Naive B cell (primary cell): ENCODE results near the gene C5orf15. TPM values are rescaled to one million over a fixed set of nuclear protein-coding genes. Genes with fewer than 3 reads are reported as not detected.
"Not testable (repeated sequence)": the region's sequence is repeated elsewhere in the genome, so short reads cannot be mapped to it uniquely, and the experiment has no call there.

Experiments used
- ATAC-seq, 2 donors: fragments of 150-1000 bp; cut with Tn5 transposase; 2 replicates each; pipeline ENCODE4 v1.10.0; 2021; ENCODE audit warnings: low read depth in 2 of 2, mild to moderate bottlenecking in 2 of 2, moderate library complexity in 2 of 2
- DNase-seq: peaks from one replicate; pipeline ENCODE4 v3.0.0; 2022
- H3K27ac Mint-ChIP-seq, 6 donors: one replicate each; pipeline ENCODE4 v1.8.0; 2020 to 2022; ENCODE audit warnings: mild to moderate bottlenecking in 6 of 6, mixed read lengths in 6 of 6, moderate library complexity in 5 of 6, inconsistent platforms in 2 of 6
- H3K27me3 Mint-ChIP-seq, 3 donors: one replicate each; pipeline ENCODE4 v1.8.0; 2021 to 2022; ENCODE audit warnings: mixed read lengths in 3 of 3, mild to moderate bottlenecking in 1 of 3
- H3K36me3 Mint-ChIP-seq, 2 donors: one replicate each; pipeline ENCODE4 v1.8.0; 2020 to 2022; ENCODE audit warnings: mixed read lengths in 2 of 2, inconsistent platforms in 1 of 2, mild to moderate bottlenecking in 1 of 2
- H3K4me1 Mint-ChIP-seq, 3 donors: one replicate each; pipeline ENCODE4 v1.8.0; 2020 to 2022; ENCODE audit warnings: mixed read lengths in 3 of 3, inconsistent platforms in 1 of 3, mild to moderate bottlenecking in 1 of 3, moderate library complexity in 1 of 3
- H3K4me3 Mint-ChIP-seq, 8 donors: one replicate each; pipeline ENCODE4 v1.8.0; 2020 to 2022; ENCODE audit warnings: mild to moderate bottlenecking in 8 of 8, mixed read lengths in 8 of 8, moderate library complexity in 8 of 8, inconsistent platforms in 2 of 8
- H3K9me3 Mint-ChIP-seq, 7 donors: one replicate each; pipeline ENCODE4 v1.8.0; 2020 to 2022; ENCODE audit warnings: mixed read lengths in 7 of 7, mild to moderate bottlenecking in 5 of 7, inconsistent platforms in 2 of 7, moderate library complexity in 1 of 7
- polyA plus RNA-seq, 6 donors: library from polyadenylated mRNA; unstranded; fragments of 300-500 nt; fragmentation: Illumina TruSeq; gene quantifications; one replicate each; pipeline ENCODE4 v1.2.3, GENCODE V29; 2021; ENCODE audit warnings: low read depth in 6 of 6

Gene C5orf15
- polyA plus RNA-seq, 6 donors from 2014 or later: 37.2 to 44.3 (median 41.2) TPM

DNA sequence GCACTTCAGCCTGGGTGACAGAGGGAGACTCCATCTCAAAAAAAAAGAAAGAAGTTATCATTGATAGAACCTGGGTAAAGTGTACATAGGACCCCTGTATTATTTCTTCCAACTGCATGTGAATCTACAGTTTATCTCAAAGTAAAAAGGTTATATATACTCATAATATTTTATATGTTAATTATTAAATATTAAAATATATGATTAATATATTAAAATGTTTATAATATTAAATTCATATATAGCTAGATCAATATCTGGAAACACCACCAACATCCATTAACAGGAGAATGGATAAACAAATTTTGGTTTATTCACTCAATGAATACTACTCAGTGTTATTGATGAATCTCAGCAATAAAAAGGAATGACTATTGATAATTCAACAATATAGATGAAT lies 19.7 kb downstream of the C5orf15 start:
- H3K9me3 Mint-ChIP-seq: no peaks in the 10 kb centered on the region
- peaks cover 5 to 11% (median 6%) of the 10 kb centered on the region in 3 donors for H3K4me1 Mint-ChIP-seq

DNA sequence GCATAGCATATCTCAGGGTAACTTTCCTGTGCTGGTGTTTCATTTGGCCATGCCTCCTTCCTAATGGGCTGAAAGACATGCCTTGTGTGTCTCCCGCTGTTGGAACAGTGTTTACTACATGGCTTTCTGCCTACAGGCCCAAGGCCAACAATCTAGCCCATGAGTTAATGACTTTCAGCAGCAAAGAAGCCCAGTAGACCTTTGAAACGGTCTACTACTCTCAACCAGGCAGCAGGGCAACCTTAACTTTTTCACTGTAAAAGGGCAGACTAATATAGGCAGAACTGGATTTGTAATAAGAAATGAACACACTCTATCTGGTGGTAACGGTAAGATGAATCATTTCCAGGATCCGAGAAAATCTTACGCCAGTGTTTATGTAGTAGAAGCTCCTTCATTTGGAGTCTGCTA lies 21.0 kb downstream of the C5orf15 start:
- ATAC-seq (no peak), DNase-seq (no peak)
- no peaks in the 10 kb centered on the region for H3K36me3 Mint-ChIP-seq
- H3K4me1 Mint-ChIP-seq: peaks cover 9 to 22% (median 14%) of the 10 kb centered on the region in 3 donors
- H3K27me3 Mint-ChIP-seq: no peaks in the 10 kb centered on the region
- no peak overlapping the region for H3K4me3 Mint-ChIP-seq
- H3K9me3 Mint-ChIP-seq: no peaks in the 10 kb centered on the region
- H3K27ac Mint-ChIP-seq: peak overlapping the region in 1 of 6 donors; percentile 60

More for the DNA sequence above, 19.7 kb downstream of the C5orf15 start:
- peak overlapping the region in 1 of 6 donors; percentile 7 for H3K27ac Mint-ChIP-seq
- DNase-seq: no peak
- H3K36me3 Mint-ChIP-seq: no peaks in the 10 kb centered on the region
- H3K4me3 Mint-ChIP-seq: no peak overlapping the region
- H3K27me3 Mint-ChIP-seq: no peaks in the 10 kb centered on the region
- ATAC-seq: no peak

DNA sequence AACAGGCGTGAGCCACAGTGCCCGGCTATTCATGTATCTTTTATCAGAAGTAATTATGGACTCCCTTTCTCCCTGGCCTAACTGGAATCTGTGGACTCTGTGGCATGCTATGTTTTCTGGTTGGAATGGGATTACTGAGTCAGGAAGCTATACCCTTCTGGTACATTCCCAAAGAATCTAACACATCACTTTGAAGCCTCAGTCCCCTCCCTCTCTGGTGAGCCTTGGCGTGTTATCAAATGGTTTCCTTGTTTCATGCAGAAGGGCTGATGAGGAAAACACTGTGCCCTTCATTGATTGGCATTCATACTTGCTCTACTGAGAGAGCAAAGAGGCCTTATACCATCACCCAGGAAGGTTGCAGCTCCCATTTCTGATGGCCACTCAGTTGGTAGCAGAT lies 22.9 kb downstream of the C5orf15 start:
- Mint-ChIP-seq H3K9me3 (peaks cover 0 to 4% (median 0%) of the 10 kb centered on the region in 7 donors), H3K4me1 (peaks cover 22 to 33% (median 27%) of the 10 kb centered on the region in 3 donors), H3K27me3 (no peaks in the 10 kb centered on the region), H3K27ac (peak overlapping the region in 1 of 6 donors; percentile 76), H3K36me3 (no peaks in the 10 kb centered on the region), H3K4me3 (no peak overlapping the region)
- no peak for ATAC-seq
- DNase-seq: no peak

DNA sequence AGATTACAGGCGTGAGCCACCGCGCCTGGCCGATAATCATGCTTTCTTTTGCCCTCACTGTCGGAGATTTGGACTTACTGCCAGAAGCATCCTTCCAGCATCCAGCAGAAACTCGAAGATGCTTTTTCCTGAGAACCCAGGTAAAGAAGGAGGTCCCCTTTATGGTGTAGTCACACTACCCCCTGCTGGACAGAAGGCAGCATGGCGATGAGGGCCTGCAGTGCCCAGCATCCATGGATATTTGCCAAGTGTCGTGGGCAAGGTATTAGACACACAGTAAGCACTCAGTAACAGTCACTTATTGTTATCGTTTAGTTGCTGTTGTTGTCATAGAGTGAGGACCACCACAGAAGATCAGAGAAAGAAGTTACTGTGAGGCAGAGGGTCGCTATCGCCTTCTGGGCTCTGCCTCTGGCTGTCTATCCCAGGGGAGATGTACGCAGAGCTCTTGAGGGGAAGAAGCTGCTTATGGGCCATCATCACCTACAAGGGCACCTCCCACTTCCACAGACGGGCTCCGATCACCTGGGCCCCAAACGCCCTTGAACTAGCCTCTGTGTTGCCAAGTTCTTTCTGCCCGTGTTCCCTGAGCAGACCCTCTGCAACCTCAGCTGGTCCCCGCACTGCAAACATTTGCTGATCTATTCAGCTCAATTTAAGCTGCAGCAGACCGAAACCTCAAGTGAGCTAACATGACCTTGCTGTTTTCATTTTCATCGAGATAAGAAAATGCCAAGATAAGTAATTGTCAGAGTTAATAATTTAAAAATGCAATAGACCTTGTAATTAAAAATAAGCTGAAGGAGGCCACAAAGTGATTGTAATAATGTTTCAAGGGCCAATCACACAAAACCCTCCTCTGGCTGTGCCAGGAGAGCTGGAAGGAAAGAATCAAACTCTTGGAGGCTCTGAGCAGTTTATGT lies 23.9 kb downstream of the C5orf15 start:
- Mint-ChIP-seq H3K36me3 (peaks cover 0 to 4% of the 10 kb centered on the region in 2 donors), H3K9me3 (peaks cover 0 to 8% (median 0%) of the 10 kb centered on the region in 7 donors), H3K4me3 (peak overlapping the region in 2 of 8 donors; percentile 52 to 64), H3K4me1 (peaks cover 31 to 44% (median 35%) of the 10 kb centered on the region in 3 donors), H3K27ac (peak overlapping the region in 3 of 6 donors; percentile 12 to 90 (median 19)), H3K27me3 (no peaks in the 10 kb centered on the region)
- peak; percentile 62 to 79 for ATAC-seq
- DNase-seq: peak; percentile 56

DNA sequence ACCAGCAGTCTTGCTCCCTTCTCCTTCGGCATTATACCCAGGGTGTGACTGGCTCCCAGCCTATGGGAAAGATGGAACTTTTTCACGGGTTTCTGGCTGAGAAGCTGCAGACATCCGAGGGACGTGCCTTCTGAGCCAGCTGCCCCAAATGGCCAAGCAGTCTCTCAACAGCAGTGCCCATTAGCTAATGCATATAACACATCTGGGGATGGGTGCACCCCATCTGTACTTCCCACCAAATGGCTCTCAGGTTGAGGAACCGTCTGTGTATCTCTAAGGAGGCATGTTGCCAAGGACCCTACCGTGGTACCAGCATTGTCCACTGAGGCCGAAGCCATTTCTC lies 25.0 kb downstream of the C5orf15 start:
- H3K4me3 Mint-ChIP-seq: no peak overlapping the region
- peaks cover 0 to 7% of the 10 kb centered on the region in 2 donors for H3K36me3 Mint-ChIP-seq
- DNase-seq (no peak), ATAC-seq (no peak)
- no peak overlapping the region for H3K27ac Mint-ChIP-seq
- no peaks in the 10 kb centered on the region for H3K27me3 Mint-ChIP-seq
- peaks cover 42 to 54% (median 45%) of the 10 kb centered on the region in 3 donors for H3K4me1 Mint-ChIP-seq
- H3K9me3 Mint-ChIP-seq: peaks cover 0 to 10% (median 0%) of the 10 kb centered on the region in 7 donors

DNA sequence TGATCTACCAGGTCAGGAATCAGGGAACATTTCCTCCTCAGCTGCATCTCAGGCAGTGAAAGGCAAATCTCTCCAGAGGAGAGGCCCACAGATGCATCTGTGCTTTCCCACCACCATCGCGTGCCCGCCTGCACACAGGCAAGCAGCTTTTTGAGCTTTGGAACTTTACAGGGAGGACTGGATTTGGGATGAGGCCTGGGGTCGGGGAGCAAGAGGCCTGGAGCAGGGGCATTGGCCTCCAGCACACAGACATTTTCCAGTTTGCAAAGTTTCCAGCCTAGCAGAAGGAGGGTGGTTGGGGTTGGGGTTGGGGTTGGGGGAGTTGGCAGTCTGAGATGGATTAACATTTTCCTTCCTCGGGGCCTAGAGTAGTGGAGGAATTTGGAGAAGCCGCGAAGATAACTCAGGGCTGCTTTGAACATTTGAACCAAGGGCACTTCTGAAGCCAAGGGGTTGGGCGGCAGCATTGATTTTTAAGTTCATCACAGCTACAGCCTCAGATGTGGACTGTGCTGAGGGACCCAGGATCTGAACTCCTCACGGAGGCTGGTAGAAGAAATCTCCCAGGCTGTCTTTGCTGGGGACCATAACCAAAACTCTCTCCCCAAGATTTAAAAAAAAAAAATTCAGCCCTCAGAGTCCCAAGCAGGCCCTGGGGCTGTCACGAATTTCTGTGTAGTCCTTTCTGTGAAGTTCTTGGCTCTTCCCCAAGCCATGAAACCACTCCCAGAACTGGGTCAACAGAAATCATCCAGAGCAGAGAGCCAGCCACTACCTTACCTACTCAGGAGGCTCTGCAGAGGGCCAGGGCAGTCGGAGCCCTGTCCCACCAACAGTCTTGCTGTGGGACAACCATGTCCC lies 25.6 kb downstream of the C5orf15 start:
- DNase-seq: no peak
- Mint-ChIP-seq H3K4me3 (peak overlapping the region in 2 of 8 donors; percentile 6 to 37), H3K9me3 (peaks cover 0 to 10% (median 0%) of the 10 kb centered on the region in 7 donors), H3K4me1 (peaks cover 46 to 60% (median 51%) of the 10 kb centered on the region in 3 donors), H3K36me3 (peaks cover 0 to 7% of the 10 kb centered on the region in 2 donors), H3K27me3 (no peaks in the 10 kb centered on the region), H3K27ac (peak overlapping the region in 2 of 6 donors; percentile 37 to 84)
- no peak for ATAC-seq

DNA sequence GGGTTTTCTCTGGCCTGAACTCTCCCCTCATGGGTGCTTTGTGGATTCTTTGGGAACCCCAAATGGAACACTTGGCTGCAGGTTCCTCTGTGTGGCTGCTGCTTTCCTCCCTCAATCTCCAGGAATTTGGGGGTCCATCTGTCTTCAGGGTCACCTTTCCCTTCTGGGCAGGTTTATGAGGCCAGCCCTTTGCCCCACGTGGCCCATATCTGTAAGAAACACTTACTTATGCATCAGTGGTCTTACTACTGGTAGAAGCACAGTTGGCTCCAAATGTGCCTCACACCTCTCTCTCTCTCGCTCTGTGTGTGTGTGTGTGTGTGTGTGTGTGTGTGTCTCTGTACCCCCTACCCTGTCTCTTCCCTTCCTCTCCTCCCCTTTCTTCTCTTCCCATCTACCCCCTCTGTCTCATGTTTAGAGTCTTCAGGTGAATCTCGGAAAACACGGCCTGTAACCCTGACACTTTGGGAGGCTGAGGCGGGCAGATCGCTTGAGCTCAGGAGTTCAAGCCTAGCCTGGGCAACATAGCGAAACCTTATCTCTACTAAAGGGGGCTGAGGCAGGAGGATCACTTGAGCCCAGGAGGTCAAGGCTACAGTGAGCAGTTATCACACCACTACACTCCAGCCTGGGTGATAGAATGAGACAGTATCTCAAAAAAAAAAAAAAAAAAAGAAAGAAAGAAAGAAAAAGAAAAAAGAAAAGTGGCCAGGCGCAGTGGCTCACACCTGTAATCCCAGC lies 26.8 kb downstream of the C5orf15 start:
- Mint-ChIP-seq H3K9me3 (peaks cover 0 to 10% (median 7%) of the 10 kb centered on the region in 7 donors), H3K4me3 (peak overlapping the region in 5 of 8 donors; percentile 13 to 60 (median 24)), H3K36me3 (peaks cover 0 to 10% of the 10 kb centered on the region in 2 donors), H3K4me1 (peaks cover 55 to 73% (median 63%) of the 10 kb centered on the region in 3 donors), H3K27ac (peak overlapping the region in 5 of 6 donors; percentile 80 to 94 (median 85)), H3K27me3 (no peaks in the 10 kb centered on the region)
- ATAC-seq: no peak
- DNase-seq: no peak

DNA sequence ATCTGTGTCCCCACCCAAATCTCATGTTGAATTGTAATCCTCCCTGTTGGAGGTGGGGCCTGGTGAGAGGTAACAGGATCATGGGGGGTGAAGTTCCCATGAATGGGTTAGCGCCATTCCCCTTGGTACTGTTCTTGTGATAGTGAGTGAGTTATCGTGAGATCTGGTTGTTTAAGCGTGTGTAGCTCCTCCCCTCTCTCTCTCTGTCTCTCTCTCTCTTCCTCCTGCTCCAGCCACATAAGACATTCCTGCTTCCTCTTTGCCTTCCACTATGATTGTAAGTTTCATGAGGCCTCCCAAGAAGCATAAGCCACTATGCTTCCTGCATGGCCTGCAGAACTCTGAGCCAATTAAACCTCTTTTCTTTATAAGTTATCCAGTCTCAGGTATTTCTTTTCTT lies 28.8 kb downstream of the C5orf15 start:
- Mint-ChIP-seq H3K4me3 (peak overlapping the region in 7 of 8 donors; percentile 57 to 82 (median 64)), H3K36me3 (peaks cover 0 to 18% of the 10 kb centered on the region in 2 donors), H3K27ac (peak overlapping the region; percentile 93 to 100 (median 97)), H3K9me3 (peaks cover 0 to 14% (median 8%) of the 10 kb centered on the region in 7 donors), H3K27me3 (no peaks in the 10 kb centered on the region), H3K4me1 (peaks cover 73 to 91% (median 82%) of the 10 kb centered on the region in 3 donors)
- DNase-seq: no peak
- no peak for ATAC-seq

DNA sequence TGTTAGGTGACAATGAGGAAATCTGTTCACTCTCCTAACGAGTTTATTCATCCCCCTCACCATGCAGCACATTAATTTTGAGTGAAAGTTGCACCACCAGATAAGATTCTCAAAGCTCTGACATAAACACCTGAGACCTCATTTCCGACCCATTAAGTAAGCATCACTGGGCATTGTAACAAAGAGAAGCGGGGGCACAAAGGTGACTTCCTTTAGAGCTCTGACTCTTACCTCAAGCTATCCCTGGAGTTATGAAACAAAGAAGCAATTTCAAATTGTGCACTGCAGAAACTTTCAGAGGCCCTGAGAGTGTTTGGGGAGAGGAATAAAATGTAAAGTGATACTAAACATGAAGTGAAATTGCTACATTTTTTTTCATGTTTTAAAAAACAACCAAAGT lies 29.5 kb downstream of the C5orf15 start:
- peaks cover 76 to 94% (median 83%) of the 10 kb centered on the region in 3 donors for H3K4me1 Mint-ChIP-seq
- H3K36me3 Mint-ChIP-seq: peaks cover 0 to 18% of the 10 kb centered on the region in 2 donors
- H3K4me3 Mint-ChIP-seq: peak overlapping the region; percentile 29 to 81 (median 60)
- H3K27ac Mint-ChIP-seq: peak overlapping the region; percentile 93 to 100 (median 97)
- no peaks in the 10 kb centered on the region for H3K27me3 Mint-ChIP-seq
- peaks cover 0 to 14% (median 8%) of the 10 kb centered on the region in 7 donors for H3K9me3 Mint-ChIP-seq
- DNase-seq: peak; percentile 69
- ATAC-seq: peak; percentile 51 to 59

DNA sequence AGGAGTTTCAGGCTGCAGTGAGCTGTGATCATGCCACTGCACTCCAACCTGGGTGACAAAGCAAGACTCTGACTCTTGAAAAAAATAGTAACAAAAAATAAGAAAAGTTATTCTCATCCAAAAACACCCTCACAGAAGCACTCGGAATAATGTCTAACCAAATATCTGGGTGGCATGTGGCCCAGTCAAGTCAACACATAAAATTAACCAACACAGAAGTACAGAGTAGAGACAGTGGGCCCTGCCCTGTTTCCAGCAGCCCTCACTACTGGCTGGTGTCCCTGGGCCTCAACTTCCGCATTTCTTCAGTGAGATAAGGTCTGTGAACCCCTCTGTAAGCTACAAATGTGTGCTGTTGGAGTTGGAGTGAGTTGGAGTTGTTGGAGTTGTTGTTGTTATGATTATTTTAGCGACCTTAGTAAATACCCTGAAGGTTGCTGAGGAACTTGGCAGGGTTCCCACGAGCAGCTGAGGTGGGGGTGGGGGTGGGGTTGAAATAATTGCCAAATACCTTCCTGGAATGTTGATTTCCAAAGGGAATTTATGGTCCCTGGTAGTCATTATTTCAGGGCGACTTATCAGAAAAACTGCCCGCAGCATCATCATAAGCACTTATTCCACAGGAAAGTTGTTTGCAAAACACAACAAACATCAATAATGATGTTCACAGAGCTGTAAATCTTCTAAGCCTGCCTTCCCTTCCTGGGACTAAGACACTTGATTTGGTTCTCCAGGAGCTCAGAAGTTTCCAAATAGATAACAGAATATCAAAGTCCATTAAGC lies 30.2 kb downstream of the C5orf15 start:
- ATAC-seq (no peak), DNase-seq (no peak)
- Mint-ChIP-seq H3K36me3 (peaks cover 0 to 18% of the 10 kb centered on the region in 2 donors), H3K4me1 (peaks cover 77 to 94% (median 85%) of the 10 kb centered on the region in 3 donors), H3K4me3 (peak overlapping the region in 7 of 8 donors; percentile 30 to 84 (median 62)), H3K27ac (peak overlapping the region; percentile 93 to 100 (median 97)), H3K9me3 (peaks cover 0 to 14% (median 8%) of the 10 kb centered on the region in 7 donors), H3K27me3 (no peaks in the 10 kb centered on the region)

DNA sequence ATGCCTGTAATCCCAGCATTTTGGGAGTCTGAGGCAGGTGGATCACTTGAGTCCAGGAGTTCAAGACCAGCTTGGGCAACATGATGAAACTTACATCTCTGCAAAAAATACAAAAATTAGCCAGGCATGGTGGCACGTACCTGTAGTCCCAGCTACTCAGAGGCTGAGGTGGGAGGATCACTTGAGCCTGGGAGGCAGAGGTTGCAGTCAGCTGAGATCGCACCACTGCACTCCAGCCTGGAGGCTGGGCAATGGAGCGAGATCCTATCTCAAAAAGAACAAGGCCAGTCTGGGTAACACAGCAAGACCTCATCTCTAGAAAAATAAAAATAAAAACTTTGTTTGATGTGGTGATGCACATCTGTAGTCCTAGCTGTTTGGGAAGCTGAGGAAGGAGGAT lies 30.8 kb downstream of the C5orf15 start:
- not testable (repeated sequence) for H3K27me3 Mint-ChIP-seq, DNase-seq, ATAC-seq
- Mint-ChIP-seq H3K4me1 (peaks cover 83 to 94% (median 88%) of the 10 kb centered on the region in 3 donors), H3K9me3 (peaks cover 0 to 14% (median 8%) of the 10 kb centered on the region in 7 donors), H3K27ac (peak overlapping the region; percentile 93 to 100 (median 97)), H3K36me3 (peaks cover 0 to 18% of the 10 kb centered on the region in 2 donors), H3K4me3 (peak overlapping the region in 5 of 8 donors; percentile 30 to 84 (median 70))

DNA sequence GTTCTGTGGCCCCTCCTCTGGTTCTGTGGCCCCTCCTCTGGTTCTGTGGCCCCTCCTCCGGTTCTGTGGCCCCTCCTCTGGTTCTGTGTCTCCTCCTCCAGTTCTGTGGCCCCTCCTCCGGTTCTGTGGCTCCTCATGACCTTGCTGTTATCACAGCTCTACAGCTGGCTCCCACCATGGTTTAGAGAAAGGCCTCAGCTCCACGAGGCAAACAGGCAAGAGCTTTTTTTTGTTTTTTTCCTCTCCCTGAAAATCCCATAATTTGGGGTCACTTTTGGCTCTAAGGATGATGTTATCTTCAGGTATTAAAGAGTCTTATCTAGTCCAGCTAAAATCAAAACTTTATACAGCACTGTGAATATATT lies 31.8 kb downstream of the C5orf15 start:
- Mint-ChIP-seq H3K4me3 (peak overlapping the region in 6 of 8 donors; percentile 15 to 81 (median 71)), H3K4me1 (peaks cover 87 to 98% (median 92%) of the 10 kb centered on the region in 3 donors), H3K27me3 (no peaks in the 10 kb centered on the region), H3K27ac (peak overlapping the region; percentile 93 to 100 (median 97)), H3K9me3 (peaks cover 0 to 14% (median 8%) of the 10 kb centered on the region in 7 donors), H3K36me3 (peaks cover 0 to 18% of the 10 kb centered on the region in 2 donors)
- ATAC-seq (no peak), DNase-seq (no peak)
